Stimulated activated CD4-positive, alpha-beta T cell treated with anti-CD3 and anti-CD28 coated beads, Interleukin-1b, Interleukin-23, amount 100 ng/mL, for 48 hours (primary cell): ENCODE measurements around the gene CEP44.
"Not testable (repeated sequence)": the region's sequence is repeated elsewhere in the genome, so short reads cannot be mapped to it uniquely, and the experiment has no call there.

Experiments used
- DNase-seq: peaks from one replicate; pipeline ENCODE4 v3.0.0-alpha.2; 2020

CEP44 gene, protein sequence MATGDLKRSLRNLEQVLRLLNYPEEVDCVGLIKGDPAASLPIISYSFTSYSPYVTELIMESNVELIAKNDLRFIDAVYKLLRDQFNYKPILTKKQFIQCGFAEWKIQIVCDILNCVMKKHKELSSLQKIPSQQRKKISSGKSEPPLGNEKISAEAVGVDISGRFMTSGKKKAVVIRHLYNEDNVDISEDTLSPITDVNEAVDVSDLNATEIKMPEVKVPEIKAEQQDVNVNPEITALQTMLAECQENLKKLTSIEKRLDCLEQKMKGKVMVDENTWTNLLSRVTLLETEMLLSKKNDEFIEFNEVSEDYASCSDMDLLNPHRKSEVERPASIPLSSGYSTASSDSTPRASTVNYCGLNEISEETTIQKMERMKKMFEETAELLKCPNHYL

DNA sequence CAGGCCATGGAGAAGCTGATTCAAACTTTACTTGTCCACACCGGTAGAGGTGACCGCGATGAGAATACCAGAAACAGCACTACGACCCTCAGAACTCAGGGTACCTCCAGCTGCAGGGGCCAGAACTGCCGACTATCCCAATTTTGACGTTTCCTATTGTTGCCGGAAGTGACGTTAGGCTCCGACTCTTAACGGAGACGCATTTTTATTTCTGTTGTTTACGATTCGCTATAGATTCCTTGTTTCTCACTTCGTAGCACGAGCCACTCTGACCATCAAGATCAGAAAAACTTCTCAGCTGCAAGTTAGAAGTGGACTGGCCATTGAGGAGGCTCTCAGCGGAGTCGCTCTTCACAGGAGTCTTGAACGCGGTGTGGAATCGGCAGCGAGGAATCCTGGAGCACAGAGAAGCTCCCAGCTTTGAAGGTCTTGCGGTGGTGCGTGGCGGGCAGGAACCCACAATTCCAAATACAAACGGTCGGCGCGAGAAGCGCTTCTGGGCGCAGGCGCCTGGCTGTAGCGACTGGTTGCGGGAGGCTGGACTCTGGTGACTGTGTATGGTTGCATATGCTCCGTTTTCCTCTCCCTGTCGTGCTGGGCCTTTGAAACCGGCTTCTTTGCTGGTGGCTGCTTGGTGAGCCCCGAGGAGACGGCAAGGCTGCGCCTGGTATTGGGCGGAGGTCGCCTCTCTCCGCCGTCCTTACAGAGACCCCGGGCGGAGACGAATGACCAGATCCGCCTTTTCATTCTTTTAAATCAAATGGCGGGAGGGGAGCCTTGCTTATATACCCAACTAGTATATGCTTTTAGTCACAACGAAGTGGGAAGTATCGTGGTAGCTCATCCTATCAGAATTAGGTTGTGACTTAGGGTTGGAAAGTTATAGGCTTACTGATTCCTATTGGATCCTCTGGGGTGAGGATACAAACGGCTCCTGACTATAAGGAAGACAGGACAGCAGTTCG is at the start of gene CEP44, which contains the start of gene FBXO8:
Gene CEP44 (plus strand): TSS at position 405 of the 965 bp plus-strand sequence. CDS start 15,211 bp downstream, outside the sequence.
Gene FBXO8 (minus strand): TSS at position 161 of the 965 bp plus-strand sequence. CDS start 20,575 bp downstream, outside the sequence.
- DNase-seq, result peak; percentile 50

DNA sequence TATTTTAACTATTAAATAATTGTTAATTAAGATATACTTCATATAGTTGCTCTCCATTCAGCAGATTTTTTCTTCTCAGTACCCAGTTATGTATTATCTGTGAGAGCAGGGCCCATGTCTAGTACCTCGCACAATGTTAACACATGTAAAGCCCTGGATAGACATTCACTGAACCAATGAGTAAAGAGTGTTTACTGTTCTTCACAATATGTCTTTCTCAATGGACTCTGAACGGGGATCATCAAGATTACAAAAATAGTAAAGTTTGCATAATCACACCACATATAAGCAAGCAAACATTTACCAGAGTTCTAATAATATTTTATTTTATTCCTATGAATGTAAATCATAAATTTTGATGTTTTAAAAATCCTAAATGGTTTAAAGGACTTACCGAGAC is 47.4 kb upstream of the CEP44 start:
- no peak for DNase-seq

DNA sequence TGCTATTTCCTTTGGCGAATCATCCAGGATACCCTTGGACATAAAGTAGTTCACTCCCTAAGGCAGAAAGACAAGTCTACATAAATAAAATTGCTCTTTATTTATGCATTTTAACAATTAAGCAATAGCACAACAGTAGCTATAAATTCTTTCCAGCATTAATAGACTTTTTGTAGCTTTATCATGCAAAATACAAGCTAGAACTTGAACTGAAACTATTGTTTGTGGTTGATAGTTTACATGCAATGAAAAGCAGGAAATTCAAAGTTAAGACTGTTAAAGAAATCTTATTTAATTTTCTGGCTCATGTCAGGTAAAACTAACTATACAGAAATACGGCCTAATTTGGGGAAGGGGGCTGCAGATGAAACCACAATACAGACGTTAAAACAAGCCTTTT is 42.5 kb upstream of the CEP44 start:
- no peak for DNase-seq

DNA sequence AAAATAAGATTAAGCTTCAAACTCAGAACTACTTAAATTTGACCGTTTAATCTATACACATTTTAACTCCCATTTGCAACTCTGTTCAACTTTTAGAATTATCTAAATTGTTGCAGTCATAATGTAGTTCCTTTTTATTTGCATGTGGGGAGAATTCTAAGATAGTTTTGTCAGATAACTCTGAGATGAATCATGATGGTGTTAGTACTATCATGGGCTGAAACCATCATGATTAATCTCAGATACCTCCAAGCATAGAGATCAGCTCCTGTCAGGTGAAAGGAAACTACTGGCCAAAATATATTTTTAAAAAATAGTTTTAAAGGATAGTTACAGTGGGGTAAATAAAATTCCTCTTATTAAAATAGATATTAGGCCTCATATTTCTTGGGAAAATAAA is 39.3 kb upstream of the CEP44 start:
- no peak for DNase-seq

DNA sequence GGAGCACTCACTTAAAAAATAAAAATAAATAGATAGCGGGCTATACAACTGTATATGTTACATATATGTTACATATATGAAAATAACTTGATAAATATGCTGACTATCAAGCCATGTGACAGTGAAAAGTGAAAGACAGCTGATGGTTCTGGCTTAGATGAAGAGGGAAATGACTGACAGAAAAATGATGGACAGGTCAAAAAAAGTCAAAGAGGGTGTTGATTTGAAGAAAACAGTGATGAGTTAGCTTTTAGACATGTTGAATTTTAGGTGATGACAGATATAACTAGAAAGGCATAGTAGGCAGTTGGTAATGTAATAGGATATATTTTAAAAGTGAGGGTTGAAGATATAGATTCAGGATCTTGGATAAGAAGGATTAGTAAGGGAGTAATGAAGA is 38.0 kb upstream of the CEP44 start:
- no peak for DNase-seq

DNA sequence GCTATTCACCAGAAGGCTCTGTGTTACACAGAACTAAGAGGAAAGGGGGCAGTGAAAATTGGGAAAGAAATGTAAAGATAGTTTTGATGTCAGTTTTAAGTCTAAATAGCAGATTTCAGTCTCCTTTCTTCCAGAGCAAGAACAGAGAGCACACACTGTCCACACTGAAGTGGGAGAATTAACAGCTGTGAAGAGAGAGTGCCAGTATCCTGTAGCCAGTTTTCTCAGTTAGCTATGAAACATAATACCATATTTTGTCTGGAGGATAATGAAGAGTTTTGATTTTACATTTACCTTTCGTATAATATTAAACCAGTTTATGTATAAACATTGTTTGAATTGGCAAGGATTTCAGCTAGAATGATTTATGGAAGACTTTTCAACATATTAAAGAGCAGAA is 35.3 kb upstream of the CEP44 start:
- no peak for DNase-seq

DNA sequence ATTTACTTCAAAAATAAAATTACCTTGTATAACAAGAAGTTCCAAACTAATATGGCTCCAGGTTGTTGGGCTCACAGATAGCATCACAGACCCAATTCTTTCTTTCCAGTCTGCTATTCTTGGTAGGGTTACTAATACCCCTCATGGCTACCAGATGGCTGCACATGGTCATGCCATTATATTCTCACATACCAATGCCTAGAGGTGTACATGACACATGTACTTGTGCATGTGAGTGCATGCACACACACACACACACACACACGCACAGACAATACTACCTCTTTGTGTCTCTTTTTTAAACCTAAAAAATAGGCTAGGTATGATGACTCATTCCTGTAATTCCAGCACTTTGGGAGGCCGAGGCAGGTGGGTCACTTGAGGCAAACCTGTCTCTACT is 31.3 kb upstream of the CEP44 start:
- DNase-seq, result no peak

DNA sequence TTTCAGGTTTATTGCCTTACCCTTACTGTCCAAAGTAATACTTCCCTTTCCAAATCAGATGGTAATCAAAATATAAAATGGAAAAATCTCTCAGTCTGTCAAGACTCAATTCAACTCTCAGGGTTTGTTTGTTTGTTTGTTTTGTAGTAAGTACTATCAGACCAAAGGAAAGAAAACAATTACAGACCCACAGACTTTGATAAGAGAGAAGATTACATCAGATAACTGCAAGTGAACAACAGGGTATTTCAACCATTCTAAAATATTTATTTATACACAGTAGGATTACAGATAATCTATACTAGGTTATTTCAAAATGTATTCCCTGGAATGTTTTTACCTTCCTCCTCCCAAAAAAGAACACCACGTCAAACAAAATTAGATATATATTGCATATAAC is 29.1 kb upstream of the CEP44 start:
- DNase-seq, result no peak

DNA sequence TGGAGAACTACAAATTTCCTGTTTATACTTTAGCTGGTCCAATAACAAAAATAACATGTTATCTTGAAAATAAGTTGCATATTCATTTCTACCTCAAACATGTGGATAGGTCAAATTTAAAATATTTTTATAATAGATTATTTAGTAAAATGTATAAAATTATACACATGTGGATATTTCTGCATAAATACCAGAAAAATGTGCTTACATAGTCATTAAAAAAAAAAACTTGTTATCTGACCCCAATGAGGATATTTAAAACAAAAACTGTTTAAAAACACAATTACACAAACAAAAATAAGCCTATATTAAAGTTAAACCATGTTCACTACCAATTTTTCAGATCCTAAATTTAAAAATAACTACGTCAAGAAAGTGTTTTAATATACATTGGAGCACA is 28.3 kb upstream of the CEP44 start:
- DNase-seq, result no peak

DNA sequence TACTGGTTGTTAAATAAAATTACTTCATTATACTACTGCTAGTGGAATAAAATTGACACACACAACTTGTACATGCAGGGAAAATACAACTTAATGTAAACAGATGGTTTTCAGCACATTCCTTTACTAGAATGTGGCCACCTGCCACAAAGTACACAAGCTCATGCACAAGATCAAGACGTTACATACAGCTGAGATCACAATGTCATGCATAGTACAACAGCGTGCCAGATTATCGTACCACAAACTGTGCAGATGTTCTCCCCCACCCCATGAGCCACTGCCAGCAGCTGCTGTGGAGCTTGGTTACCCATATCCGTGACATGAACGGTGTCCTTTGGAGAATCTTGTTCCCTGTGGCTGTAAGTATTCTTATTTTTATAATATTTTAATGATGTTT is 27.9 kb upstream of the CEP44 start:
- DNase-seq, result no peak

DNA sequence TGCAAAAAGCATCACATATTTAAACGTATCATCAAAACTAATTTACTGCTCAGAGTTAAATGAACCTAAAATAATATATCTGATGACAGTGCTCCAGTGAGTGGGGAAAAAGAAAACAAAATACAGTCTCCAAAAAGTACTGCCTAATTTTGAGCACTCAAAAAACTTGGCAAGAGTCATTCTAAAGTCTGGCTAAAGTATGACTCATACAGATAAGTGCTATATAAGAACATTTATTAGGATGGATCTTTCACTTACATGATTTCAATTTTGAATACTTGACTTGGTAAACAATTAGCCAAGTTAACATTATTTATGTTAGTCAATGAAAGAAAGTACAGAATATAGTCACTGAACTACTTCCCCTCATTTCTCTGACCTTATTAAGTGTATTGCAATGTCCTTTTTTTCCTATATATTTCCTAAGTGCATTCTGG is 27.4 kb upstream of the CEP44 start:
- no peak for DNase-seq

DNA sequence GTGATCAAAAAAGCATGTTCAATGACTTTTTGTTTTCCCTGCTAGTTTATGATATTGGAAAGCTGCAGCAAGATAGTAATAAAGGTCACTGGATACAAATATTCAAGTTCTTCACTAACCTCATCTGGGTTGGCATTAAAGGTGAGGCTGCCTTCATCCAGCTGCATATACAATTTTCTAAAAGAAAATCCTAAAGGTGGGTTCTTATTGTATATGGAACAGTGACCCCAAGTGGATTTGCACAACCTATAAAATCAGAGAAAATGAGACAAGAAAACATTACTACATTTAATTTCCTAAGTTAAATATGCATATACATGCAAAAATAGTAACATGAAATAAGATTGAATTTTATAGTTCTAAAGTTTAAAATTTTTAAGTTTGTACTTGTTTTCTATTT is 24.1 kb upstream of the CEP44 start:
- DNase-seq, result no peak

DNA sequence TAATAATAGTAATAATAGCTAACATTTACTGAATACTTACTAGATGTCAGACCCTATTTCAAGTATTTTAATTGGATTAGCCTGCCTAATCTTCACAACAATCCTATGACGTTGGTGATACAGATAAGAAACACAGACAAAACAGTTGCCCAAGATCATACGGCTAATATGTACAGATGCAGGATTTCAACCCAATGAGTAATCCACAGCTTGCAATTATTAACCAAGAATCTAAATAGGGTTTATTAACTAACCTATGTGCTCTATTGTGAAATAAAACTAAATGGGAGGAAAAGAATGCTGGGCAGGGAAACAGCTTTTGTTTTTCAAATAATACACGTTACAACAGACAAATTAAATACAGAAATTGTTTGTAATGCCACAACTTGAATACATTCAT is 23.6 kb upstream of the CEP44 start:
- no peak for DNase-seq

DNA sequence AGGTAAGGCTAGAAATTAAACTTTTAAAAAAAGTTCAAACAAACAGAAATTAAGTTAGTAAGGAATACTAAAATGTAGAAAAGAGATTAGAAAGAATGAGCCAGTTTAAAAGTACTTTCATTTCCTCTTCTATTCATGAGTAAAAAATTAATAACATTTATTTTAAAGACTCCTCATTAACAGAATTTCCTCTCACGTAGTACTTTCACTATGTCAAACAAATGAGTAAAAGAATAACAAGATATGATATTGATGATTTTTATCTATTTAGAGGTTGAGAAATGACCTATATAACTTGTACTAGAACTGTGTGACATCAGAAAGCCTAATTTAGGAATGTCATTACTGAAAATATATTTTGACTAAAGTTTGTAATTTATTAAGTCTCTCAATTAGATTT is 22.3 kb upstream of the CEP44 start:
- DNase-seq, result not testable (repeated sequence)

DNA sequence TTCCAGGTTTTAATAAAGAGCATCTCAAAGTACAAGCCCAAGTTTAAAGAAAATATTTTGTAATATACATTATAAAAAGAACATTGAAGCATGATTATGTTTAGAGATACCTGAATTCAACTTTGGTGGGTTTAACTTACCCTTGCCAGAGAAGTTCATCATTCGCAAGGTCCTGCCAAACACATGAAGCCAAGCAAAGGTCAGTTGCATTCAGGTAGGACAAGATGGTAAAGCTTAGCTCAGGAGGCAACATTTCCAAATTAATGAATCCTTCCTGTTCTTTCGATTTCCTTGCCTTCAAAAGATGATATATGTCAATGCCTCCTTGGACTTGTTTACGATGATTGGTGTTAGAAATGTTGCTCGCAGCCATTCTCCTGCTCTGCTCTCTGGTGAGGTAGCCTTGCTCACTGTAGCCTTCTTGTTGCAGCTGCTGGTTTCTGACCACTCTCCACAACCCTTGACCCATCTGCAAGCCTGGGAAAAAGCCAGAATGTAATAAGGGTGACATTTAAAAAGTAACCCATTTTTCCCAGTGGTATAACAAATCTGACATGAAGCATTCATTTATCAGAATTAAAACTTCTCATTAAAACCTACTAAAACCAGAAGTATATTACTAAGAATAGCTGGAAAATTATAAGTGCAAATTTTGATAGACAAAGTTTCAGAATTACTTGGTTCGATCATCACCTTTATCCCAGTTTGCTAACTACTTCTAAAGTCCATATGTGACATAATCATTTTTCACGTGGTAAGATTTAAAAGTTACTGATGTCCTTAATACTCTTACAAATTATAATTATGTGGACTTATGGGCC is 20.9 kb upstream of the CEP44 start:
- no peak for DNase-seq

DNA sequence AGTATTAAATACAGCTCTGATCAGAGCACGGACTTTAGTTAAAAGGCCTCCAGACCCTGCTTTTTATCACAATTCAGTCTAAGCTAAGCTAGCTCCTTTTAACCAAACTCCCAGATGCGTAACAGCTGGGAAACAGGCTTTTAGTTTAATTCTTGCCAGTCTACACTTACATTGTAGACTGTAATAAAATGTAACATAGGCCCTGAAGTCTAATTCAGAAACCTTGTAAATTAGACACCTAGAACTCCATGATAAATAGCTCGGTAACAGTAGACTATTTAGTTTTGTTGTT is 20.3 kb upstream of the CEP44 start:
- DNase-seq, result no peak

DNA sequence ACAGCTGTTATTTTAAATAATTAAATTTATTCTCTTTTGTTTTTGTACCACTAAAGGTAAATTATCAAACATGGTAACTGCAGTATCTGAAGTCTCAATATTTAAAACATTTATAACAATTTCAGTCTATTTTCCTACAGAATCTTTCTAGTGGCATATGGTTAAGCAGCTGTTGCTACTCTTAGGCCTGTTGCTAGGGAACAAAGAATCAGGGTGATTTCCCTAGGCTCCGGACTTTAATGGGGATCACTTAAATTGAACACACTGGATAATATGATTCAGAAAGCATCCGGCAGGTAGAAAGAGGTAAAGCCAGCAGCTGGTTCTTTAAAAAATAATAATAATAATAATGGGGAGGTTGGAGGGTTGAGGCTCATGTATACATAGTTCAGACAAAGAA is 17.8 kb upstream of the CEP44 start:
- DNase-seq, result no peak

DNA sequence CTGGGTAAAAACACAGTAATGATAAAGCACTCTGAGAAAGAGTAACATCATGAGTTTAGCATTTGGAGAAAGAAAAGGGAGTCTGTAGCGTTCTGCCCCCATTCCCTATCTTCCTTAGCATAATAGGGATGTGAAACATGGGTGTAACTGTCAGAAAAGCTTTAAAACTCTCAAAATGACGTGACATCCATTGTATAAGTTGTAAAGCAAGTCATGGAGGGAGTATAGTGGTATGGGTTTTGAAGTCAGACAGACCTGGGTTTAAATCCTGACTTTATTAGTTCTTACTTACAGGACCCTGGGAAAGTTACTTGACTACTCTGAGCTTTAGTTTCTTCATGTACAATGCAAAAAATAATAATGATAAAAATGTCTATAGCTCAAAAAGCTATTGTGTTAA is 17.3 kb upstream of the CEP44 start:
- DNase-seq, result no peak

DNA sequence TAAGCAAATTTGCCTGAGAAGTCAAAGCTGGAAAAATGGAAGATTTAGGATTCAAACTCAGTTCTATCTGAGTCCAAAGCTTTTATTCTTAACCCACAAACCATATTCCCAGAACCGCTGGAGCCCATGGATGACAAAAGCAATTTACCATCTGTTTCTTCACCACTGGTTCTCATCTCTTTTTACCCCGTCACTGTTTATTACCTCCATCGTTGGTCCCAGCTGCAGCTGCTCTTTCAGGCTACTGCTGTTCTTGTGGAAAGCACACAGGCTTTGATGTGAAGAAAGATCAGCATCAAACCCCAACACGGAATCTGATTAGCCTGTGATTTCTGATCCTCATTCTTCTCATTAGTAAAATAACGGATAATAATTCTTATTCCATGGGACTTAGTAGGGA is 9.8 kb upstream of the CEP44 start:
- DNase-seq, result no peak

DNA sequence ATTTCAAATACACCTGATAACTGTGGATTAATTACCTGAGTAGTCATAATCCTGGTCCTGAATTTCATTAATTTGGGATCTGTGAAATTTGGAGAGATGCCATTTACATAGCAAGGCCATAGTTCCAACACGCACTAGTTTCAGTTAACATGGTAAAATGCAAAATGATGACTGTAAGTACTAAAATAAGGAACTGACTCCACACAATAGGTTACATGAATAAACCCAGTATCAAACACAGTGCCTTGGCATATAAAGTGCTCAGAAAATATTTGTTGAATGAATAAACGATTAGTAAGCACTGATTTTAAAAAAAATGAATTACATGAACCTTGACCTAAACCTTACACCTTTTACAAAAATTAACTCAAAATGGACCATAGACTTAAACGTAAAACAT is 9.3 kb upstream of the CEP44 start:
- DNase-seq, result no peak

DNA sequence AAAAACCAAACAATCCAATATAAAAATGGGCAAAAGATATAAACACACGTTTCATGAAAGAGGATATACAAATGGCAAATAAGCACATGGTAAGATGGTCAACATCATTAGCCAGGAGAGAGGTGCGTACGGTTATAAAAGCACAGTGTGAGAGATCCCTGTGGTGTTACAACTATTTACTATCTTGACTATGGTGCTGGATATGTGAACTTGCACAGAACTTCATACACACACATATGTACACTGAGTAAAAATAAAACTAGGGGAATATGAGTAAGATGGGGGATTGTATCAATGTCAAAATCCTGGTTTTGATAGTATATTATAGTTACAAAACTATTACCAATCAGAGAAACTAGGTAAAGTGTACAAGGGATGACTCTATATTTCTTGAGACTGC is 8.6 kb upstream of the CEP44 start:
- no peak for DNase-seq

DNA sequence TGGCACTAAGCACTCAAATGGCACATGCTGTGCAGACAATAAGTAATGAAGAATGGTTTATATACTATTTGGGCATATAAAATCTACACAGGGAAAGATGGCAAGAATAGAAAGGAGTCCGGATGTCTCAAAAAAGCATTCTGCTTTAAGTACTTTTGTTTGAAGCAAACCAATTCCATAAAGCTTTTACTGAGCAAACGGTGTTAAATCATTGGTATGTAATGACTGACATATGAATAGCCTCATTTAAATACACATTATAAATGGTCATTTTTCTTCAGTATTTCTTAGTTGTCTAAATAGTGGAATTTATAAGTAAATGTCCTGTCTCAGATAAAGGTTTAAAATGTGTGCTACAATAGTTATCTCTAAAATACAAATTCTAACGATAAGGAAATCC is 6.3 kb upstream of the CEP44 start:
- DNase-seq, result no peak

DNA sequence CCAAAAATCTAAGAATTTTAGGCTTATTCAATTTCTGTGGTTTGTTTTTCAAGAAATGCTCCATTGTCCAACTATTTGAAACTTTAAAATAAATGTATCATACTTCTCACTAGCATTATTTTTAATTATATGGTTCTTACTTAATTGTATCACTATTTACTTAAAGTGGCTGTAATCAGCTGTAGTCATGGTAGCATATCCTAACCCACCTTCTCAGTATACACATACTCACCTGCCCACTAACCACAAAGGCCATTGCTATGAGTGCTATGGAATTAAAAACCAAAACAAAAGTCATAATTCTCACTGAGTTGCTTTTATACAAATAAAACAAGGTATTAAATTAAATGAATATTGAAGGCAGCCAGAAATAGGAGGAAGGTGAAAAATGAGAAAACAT is 5.2 kb upstream of the CEP44 start:
- DNase-seq, result no peak
